Kidney tubule cell (primary cell): Measurements from ENCODE around the gene EGF.
"Not testable (repeated sequence)": the region's sequence is repeated elsewhere in the genome, so short reads cannot be mapped to it uniquely, and the experiment has no call there.

Experiments used
- DNase-seq: peaks from one replicate; pipeline ENCODE4 v3.0.0-alpha.2; 2018; ENCODE audit warnings: low spot score

EGF gene

GRCh38 chr4:109915385-109916026 lies 2.8 kb downstream of the EGF start:
- DNase-seq, result peak; percentile 31

GRCh38 chr4:109916027-109916409 lies 3.3 kb downstream of the EGF start:
- DNase-seq, result no peak

GRCh38 chr4:109921384-109921808 lies 8.7 kb downstream of the EGF start:
- DNase-seq, result peak; percentile 99

- no peak for DNase-seq
Observed at GRCh38 chr4:109925396-109925795, 12.7 kb downstream of the EGF start.

GRCh38 chr4:109928327-109929045 lies 15.8 kb downstream of the EGF start:
- no peak for DNase-seq

GRCh38 chr4:109930464-109930863 lies 17.8 kb downstream of the EGF start:
- no peak for DNase-seq

GRCh38 chr4:109930872-109931271 lies 18.2 kb downstream of the EGF start:
- no peak for DNase-seq

GRCh38 chr4:109931318-109931717 lies 18.6 kb downstream of the EGF start:
- DNase-seq, result no peak

- not testable (repeated sequence) for DNase-seq
Observed at GRCh38 chr4:109937352-109937751, 24.7 kb downstream of the EGF start.

- DNase-seq, result no peak
Observed at GRCh38 chr4:109939190-109939589, 26.5 kb downstream of the EGF start.

GRCh38 chr4:109942292-109942926 lies 29.7 kb downstream of the EGF start:
- no peak for DNase-seq

- DNase-seq, result no peak
Observed at GRCh38 chr4:109943745-109944144, 31.1 kb downstream of the EGF start.

- no peak for DNase-seq
Observed at GRCh38 chr4:109944591-109944990, 31.9 kb downstream of the EGF start.

- DNase-seq, result peak; percentile 42
Observed at GRCh38 chr4:109945056-109945455, 32.4 kb downstream of the EGF start.

GRCh38 chr4:109946120-109946519 lies 33.4 kb downstream of the EGF start:
- no peak for DNase-seq

GRCh38 chr4:109947457-109947856 lies 34.8 kb downstream of the EGF start:
- peak; percentile 70 for DNase-seq

GRCh38 chr4:109947918-109948317 lies 35.2 kb downstream of the EGF start:
- DNase-seq, result no peak

GRCh38 chr4:109949099-109949718 lies 36.5 kb downstream of the EGF start:
- not testable (repeated sequence) for DNase-seq

GRCh38 chr4:109952612-109953011 lies 39.9 kb downstream of the EGF start:
- DNase-seq, result no peak

GRCh38 chr4:109953556-109953955 lies 40.9 kb downstream of the EGF start:
- peak; percentile 11 for DNase-seq

- no peak for DNase-seq
Observed at GRCh38 chr4:109955146-109955545, 42.5 kb downstream of the EGF start.

- DNase-seq, result no peak
Observed at GRCh38 chr4:109957227-109957626, 44.5 kb downstream of the EGF start.

GRCh38 chr4:109959195-109959594 lies 46.5 kb downstream of the EGF start:
- DNase-seq, result no peak
